Renal cortex interstitium (tissue), 11 donors: ENCODE measurements around the gene CTDSP2. TPM values are rescaled to one million over a fixed set of nuclear protein-coding genes. Genes with fewer than 3 reads are reported as not detected.
"Not testable (repeated sequence)": the region's sequence is repeated elsewhere in the genome, so short reads cannot be mapped to it uniquely, and the experiment has no call there.

Source experiments
- DNase-seq, 11 donors: peaks; one replicate each; pipeline ENCODE4 v3.0.0-alpha.2; 2013; ENCODE audit warnings: low read depth in 9 of 11, low spot score in 4 of 11; ENCODE audit errors: extremely low read depth in 1 of 11
- polyA plus RNA-seq, 3 donors: library from polyadenylated mRNA; unstranded; fragments of 120-200 nt; gene quantifications; one replicate each; pipeline ENCODE4 v1.2.1, GENCODE V29; 2013; ENCODE audit not compliant: insufficient read length in 3 of 3

The CTDSP2 gene
- polyA plus RNA-seq, 3 donors, result 237 to 273 (median 260) TPM

DNA sequence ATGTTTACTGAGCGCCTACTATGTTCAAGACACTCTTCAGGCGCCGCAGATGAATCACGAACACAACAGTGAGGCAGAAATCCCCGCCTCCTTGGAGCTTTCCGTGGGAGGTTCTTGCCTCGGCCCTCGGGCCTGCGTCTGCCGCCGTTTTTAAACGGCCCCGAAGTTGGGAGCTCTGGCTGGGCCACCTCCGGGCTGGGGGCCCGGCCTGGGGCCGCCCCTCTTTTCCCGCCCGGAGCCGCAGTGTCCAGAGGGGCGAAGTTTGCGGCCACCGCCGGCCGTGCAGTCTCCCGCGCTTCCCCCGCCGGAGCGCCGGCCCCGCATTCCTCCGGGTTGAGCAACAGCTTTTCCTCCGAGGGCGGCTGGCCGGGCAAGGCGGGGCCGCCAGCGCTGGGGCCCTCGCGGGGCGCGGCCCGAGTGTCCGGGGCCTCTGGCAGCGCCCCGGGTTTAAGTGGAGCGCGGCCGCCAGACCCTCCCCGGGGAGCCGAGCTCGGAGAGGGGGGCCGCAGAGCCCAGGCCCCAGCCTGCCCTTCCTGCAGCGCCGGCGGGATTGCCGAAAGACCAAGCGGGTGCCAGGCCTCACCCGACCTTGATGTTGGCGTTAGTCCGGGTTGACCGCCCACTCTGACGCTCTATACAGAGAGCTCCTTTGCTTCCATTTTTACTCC, 18.7 kb upstream of the CTDSP2 start:
- DNase-seq, result peak in 1 of 11 donors; percentile 62

- no peak for DNase-seq
These were observed 18.0 kb upstream of the CTDSP2 start for GRCh38 chr12:57864442-57865083.

- DNase-seq, result no peak
These were observed 17.1 kb upstream of the CTDSP2 start for GRCh38 chr12:57863676-57864075.

DNA sequence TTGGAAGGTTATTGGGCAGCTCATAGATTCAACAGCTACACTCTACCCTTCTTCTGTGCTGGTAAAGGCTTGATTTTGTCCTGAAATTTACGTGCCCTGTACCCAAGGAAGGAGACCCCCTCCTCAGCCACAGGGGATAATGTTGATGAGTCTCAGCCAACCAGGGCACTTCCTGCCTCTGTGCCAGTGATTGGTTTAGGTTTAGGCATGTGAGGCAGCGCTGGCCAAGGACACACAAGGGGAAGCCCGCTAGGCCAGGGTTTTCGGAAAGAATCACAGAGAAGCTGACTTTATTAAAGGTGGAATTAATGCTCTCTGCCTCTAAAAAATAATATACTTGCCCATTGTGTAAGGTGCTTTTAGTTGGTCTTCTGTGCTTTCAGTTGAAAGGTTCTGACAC, 15.4 kb upstream of the CTDSP2 start:
- DNase-seq, result no peak

DNA sequence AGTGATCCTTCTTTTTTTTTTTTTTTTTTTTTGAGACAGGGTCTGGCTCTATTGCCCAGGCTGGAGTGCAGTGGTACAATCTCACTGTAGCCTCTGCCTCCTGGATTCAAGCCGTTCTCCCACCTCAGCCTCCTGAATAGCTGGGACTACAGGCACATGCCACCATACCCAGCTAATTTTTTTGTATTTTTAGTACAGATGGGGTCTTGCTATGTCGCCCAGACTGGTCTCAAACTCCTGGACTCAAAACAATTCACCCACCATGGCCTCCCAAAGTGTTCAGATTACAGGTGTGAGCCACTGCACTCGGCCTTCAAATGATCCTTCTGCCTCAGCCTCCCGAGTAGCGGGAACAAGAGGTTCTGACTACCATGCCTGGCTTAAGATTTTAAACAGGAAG, 14.4 kb upstream of the CTDSP2 start:
- DNase-seq, result not testable (repeated sequence)

- no peak for DNase-seq
These were observed 12.6 kb upstream of the CTDSP2 start for GRCh38 chr12:57859121-57859520.

- DNase-seq, result not testable (repeated sequence)
These were observed 11.6 kb upstream of the CTDSP2 start for GRCh38 chr12:57858123-57858522.

- DNase-seq, result no peak
These were observed 8.4 kb upstream of the CTDSP2 start for GRCh38 chr12:57854965-57855364.

DNA sequence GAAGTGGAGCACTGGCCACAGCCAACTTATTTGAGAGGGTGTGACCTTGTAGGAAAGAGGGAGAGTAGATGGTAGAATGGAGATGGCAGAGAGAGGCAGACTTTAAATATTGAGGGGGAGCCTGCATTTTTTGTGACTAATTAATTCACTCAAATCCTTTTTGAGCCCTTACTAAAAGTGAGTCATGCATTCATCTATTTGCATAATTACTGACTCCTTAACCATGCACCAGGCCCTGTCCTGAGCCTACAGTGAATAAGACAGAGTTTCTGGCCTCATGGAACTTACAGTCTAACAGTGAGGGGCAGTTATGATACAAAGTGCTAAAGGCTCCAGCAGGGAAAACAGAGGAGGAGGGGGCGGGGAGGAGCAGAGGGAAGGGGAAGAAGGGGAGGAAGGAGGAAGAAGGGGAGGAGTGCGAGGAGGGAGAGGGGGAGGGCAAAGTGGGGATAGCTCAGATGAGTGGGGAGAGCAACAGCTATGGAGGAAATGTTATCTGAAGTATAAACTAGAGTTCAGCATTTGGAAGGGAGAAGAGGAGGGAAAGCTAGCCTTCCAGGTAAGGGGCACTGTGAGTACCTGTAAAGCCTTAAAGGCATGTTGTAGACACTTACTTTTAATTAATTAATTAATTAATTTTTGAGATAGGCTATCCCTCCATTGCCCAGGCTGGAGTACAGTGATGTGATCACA, 7.5 kb upstream of the CTDSP2 start:
- no peak for DNase-seq

- peak in 3 of 11 donors; percentile 52 to 61 (median 56) for DNase-seq
These were observed 6.3 kb upstream of the CTDSP2 start for GRCh38 chr12:57852620-57853500.

- DNase-seq, result no peak
These were observed 5.7 kb upstream of the CTDSP2 start for GRCh38 chr12:57852200-57852599.

GRCh38 chr12:57851552-57851951, 5.0 kb upstream of the CTDSP2 start:
- no peak for DNase-seq

DNA sequence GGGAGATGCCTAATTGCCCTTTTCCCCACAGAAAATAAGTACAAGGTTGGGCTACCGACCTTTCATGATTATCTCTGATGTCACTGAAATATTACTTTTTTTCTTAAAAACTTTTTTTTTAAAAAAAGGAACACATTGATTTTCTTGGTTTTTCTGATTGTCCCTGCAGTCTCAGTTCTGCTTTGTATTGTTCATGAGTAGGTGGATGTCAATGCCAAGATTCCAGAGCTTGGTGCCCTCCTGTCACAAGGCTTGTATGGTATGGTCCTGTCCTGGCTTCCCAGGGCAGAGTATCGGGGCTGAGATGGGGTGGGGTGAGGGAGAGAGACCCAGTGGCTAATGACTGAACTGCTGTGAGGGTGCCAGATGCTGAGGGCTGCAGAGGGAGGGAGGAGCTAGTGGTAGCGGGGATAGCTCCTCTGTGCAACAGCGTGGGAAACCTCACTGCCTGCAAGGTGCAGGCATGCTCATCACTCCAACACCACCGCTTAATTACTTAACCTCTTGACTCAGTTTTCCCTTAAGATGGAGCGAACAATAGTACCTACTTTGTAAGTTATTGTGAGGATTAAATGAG, 4.4 kb upstream of the CTDSP2 start:
- no peak for DNase-seq

DNA sequence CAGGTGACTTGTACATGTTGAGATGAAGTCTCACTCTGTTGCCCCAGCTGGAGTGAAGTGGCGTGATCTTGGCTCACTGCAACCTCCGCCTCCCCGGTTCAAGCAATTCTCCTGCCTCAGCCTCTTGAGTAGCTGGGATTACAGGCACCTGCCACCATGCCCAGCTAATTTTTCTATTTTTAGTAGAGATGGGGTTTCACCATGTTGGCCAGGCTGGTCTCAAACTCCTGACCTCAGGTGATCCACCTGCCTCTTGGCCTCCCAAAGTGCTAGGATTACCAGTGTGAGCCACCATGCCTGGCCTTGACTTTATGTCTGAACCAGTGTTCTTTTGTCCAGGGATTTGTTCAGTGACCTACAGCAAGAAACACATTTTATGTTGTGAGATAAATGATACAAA, 2.9 kb upstream of the CTDSP2 start:
- DNase-seq, result not testable (repeated sequence)

GRCh38 chr12:57849035-57849434, 2.5 kb upstream of the CTDSP2 start:
- no peak for DNase-seq

GRCh38 chr12:57848208-57848607, 1.7 kb upstream of the CTDSP2 start:
- DNase-seq, result no peak

DNA sequence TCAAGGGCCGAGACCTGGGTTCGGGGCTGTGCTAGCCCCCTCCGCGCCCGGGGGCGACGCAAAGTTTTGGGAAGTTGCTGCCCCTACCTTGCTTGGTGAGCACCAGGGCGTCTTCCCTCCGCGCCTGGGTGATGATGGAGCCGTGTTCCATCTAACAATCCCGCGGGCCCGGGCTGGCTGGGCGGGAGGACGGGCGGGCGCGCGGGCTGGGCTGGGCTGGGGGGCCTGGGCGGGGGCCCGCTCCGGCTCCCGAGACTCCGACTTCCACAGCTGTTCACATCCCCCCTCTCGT, 298 bp downstream of the CTDSP2 start:
- no peak for DNase-seq

DNA sequence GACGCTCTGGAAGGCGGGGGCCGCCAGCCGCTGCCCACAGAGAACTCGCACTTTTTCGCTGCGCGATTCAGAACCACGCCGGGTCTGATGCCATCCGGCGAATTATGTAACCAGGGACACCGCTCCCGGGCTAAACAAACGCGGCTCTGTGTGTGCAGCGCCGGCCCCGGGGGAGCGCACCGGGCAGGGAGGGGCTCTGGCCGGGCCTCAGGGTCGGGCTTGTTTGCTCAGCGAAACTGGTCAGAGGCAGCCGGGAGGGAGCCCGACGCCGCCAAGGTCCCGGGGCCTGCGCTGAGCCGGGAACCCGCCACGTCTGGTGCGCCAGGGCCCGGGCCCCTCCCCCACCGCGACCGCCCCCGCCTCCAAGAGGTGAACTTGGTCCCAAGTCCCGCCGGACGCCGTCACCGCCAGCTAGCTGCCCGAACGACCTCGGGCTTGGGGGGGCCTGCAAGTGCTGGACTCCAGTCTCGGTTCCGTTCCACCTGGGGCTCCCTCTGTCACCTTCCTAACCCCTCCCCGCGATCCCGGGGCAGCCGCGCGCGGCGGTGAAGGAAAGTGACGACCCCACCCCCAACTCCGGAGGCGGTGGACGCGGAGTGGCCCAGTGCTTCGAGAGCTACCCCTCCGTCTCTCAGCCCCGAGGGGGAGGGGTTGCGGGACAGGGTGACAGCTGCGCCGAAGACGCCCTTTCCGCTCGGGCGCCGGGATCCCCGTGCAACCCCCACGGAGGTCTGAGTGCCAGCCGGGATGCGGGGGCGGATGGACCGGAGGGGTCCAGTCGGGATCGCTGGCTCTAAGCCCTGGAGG, 848 bp downstream of the CTDSP2 start:
- DNase-seq, result peak in 3 of 11 donors; percentile 48 to 59 (median 53)
